ENCODE data around the gene COL1A1. TPM values are rescaled to one million over a fixed set of nuclear protein-coding genes. Genes with fewer than 3 reads are reported as not detected.

Gene COL1A1
- polyA plus RNA-seq, 1 donor (not counting 4 experiments of a cell fraction or from before 2014, with no cell fraction given), result 0.55 TPM

DNA sequence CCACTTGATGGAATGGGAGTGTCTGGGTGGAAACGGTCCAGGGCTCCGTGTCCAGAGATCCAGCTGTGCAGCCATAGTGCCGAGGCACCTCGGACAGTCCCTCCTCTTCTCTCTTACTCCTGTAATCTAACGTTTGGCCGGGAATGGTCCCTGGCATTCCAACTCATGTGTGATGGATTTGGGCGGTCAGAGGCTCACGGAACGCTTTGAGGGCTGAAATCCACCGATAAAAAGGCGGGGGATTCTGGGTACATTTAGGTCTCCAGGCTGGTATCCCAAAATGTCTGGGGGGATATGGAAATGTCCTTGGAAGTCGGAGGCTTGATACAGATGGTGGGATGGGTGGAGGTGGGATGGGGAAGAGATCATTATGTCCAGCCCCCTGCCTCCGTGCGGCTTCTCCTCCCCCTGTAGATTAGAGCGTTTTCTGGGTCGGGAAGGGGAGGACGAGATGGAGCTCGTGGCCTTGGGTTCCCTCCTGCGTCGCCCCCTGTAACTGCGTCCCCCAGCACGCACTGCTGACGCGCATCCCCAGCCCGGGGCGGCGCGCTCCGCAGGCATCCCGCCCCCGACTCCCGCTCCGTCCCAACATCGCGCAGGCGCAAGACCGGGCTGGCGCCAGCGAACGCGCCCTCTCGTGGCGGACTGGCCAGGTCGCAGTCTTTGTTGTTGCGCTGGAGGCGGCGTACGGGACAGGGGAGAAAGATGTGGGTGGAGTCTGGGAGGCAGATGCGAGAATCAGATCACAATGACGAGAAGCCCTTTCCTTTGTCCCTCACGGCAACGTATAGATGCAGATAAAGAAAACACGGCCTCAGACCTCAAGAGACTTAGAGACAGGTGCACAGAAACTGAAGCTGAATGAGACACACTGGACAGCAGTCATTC is 40.2 kb downstream of the COL1A1 start:
- DNase-seq (ENCODE audit: low read depth, low spot score) (no peak), FAIRE-seq (peak; percentile 61)
- Histone ChIP-seq H3K27me3 (ENCODE audit: control insufficient read depth, extremely low read depth, insufficient read depth, low read length) (no peaks in the 10 kb centered on the region), H3K9ac (ENCODE audit: control insufficient read depth, extremely low read depth, insufficient read depth, low read length) (peak overlapping the region; percentile 56), H4K20me1 (ENCODE audit: control insufficient read depth, extremely low read depth, insufficient read depth, low read length) (no peaks in the 10 kb centered on the region), H3K9me3 (ENCODE audit: control insufficient read depth, low read depth, low read length) (no peaks in the 10 kb centered on the region), H3K79me2 (ENCODE audit: control insufficient read depth, insufficient read depth, low read length) (no peaks in the 10 kb centered on the region), H3K4me1 (ENCODE audit: control insufficient read depth, extremely low read depth, insufficient read depth, low read length) (peaks cover 9% of the 10 kb centered on the region), H3K27ac (ENCODE audit: control insufficient read depth, insufficient read depth, low read length) (peak overlapping the region; percentile 8), H3K9me1 (ENCODE audit: control insufficient read depth, extremely low read depth, insufficient read depth, low read length) (no peaks in the 10 kb centered on the region), H3K4me2 (ENCODE audit: control insufficient read depth, extremely low read depth, insufficient read depth, low read depth, low read length) (peak overlapping the region; percentile 100), H3K36me3 (ENCODE audit: control insufficient read depth in 2 of 2, extremely low read depth in 1 of 2, insufficient read depth in 2 of 2, low read length in 2 of 2) (no peaks in the 10 kb centered on the region), H3K4me3 (ENCODE audit: control insufficient read depth in 2 of 3, extremely low read depth in 1 of 3, insufficient read depth in 2 of 3, low read depth in 1 of 3, low read length in 3 of 3) (peak overlapping the region; percentile 50 to 87 (median 73)), H2AFZ (ENCODE audit: control insufficient read depth, low read length) (peak overlapping the region; percentile 98)
- no peak for TF ChIP-seq EZH2 (IDR thresholded peaks at IDR 0.05; ENCODE audit: low read length)
- TF ChIP-seq, protein P1, sequence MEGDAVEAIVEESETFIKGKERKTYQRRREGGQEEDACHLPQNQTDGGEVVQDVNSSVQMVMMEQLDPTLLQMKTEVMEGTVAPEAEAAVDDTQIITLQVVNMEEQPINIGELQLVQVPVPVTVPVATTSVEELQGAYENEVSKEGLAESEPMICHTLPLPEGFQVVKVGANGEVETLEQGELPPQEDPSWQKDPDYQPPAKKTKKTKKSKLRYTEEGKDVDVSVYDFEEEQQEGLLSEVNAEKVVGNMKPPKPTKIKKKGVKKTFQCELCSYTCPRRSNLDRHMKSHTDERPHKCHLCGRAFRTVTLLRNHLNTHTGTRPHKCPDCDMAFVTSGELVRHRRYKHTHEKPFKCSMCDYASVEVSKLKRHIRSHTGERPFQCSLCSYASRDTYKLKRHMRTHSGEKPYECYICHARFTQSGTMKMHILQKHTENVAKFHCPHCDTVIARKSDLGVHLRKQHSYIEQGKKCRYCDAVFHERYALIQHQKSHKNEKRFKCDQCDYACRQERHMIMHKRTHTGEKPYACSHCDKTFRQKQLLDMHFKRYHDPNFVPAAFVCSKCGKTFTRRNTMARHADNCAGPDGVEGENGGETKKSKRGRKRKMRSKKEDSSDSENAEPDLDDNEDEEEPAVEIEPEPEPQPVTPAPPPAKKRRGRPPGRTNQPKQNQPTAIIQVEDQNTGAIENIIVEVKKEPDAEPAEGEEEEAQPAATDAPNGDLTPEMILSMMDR (optimal IDR thresholded peaks at IDR 0.05 in 1 of 3, IDR thresholded peaks at IDR 0.05 in 1 of 3, conservative IDR thresholded peaks at IDR 0.05 in 1 of 3; ENCODE audit: extremely low read depth in 1 of 3, insufficient read depth in 2 of 3, low read length in 3 of 3), result peak; percentile 84 to 99 (median 94)
- dilution Hi-C loops (cut with MboI; ENCODE audit: extremely low pct_ligation_motif_present, low sequenced_read_pairs), result no loop called here

DNA sequence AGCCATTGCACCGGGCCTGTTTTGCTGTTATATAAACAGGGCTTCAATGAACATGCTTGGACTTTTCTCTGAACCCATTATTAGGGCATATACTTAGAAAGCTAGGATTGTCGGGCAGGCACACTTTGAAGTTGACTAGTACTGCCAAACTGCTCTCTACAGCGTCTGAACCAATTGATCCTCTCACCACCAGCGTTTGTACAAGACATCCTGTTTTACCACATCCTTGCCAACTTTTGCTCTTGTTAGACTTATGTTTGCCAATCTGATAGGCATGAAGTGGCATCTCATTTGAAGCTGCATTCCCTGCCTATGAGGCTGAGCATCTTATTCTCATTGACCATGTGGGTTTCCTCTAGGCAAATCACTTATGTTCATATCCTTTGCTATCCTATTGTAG is 43.5 kb downstream of the COL1A1 start:
- TF ChIP-seq EZH2 (IDR thresholded peaks at IDR 0.05; ENCODE audit: low read length), result no peak
- TF ChIP-seq, protein P1 (optimal IDR thresholded peaks at IDR 0.05 in 1 of 3, IDR thresholded peaks at IDR 0.05 in 1 of 3, conservative IDR thresholded peaks at IDR 0.05 in 1 of 3; ENCODE audit: extremely low read depth in 1 of 3, insufficient read depth in 2 of 3, low read length in 3 of 3), result no peak

More for the DNA sequence above, 43.5 kb downstream of the COL1A1 start:
- Histone ChIP-seq H3K36me3 (ENCODE audit: control insufficient read depth in 2 of 2, extremely low read depth in 1 of 2, insufficient read depth in 2 of 2, low read length in 2 of 2) (no peaks in the 10 kb centered on the region), H2AFZ (ENCODE audit: control insufficient read depth, low read length) (no peak overlapping the region), H3K9ac (ENCODE audit: control insufficient read depth, extremely low read depth, insufficient read depth, low read length) (no peak overlapping the region), H3K27me3 (ENCODE audit: control insufficient read depth, extremely low read depth, insufficient read depth, low read length) (no peaks in the 10 kb centered on the region), H3K9me3 (ENCODE audit: control insufficient read depth, low read depth, low read length) (no peaks in the 10 kb centered on the region), H3K4me1 (ENCODE audit: control insufficient read depth, extremely low read depth, insufficient read depth, low read length) (peaks cover 25% of the 10 kb centered on the region), H3K27ac (ENCODE audit: control insufficient read depth, insufficient read depth, low read length) (no peak overlapping the region), H3K9me1 (ENCODE audit: control insufficient read depth, extremely low read depth, insufficient read depth, low read length) (no peaks in the 10 kb centered on the region), H3K79me2 (ENCODE audit: control insufficient read depth, insufficient read depth, low read length) (no peaks in the 10 kb centered on the region), H3K4me3 (ENCODE audit: control insufficient read depth in 2 of 3, extremely low read depth in 1 of 3, insufficient read depth in 2 of 3, low read depth in 1 of 3, low read length in 3 of 3) (no peak overlapping the region), H4K20me1 (ENCODE audit: control insufficient read depth, extremely low read depth, insufficient read depth, low read length) (no peaks in the 10 kb centered on the region), H3K4me2 (ENCODE audit: control insufficient read depth, extremely low read depth, insufficient read depth, low read depth, low read length) (no peak overlapping the region)
- dilution Hi-C loops (cut with MboI; ENCODE audit: extremely low pct_ligation_motif_present, low sequenced_read_pairs), result no loop called here
- FAIRE-seq, result no peak
- DNase-seq (ENCODE audit: low read depth, low spot score), result no peak

Measured in keratinocyte (primary cell).